ENCODE measurements around the gene SRBD1. TPM values are rescaled to one million over a fixed set of nuclear protein-coding genes. Genes with fewer than 3 reads are reported as not detected.

Gene SRBD1
- total and polyA plus RNA-seq, 2 of the 8 experiments (the other 6 are each of a cell fraction or from before 2014, with no cell fraction given): 4.6 to 20.0 TPM

DNA sequence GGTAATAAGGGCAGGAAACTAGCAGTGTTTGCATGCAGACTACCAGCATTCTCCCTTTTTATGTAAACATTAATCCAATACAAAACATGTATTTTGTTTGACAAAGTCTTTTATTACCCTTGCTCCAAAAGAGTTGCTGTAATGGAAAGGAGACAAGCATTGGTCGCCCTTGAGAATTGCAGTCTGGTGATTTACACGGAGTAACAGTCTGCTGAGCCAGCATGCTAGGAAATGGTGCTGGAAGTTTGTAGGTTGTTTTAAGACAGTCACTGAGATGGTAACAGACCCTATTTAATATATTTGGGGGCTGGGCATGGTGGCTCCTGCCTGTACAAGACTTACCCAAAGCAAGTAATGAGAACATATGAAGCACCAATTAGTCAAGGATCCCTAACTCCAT lies 37.6 kb upstream of the SRBD1 start:
- Histone ChIP-seq H3K23ac (ENCODE audit: insufficient read length) (no peak overlapping the region), H3K27ac (ENCODE audit: low read depth, low read length) (no peak overlapping the region), H3K56ac (replicated peaks; ENCODE audit: insufficient read length, low read depth, low read length) (no peak overlapping the region), H4K20me1 (replicated peaks in 1 of 2; ENCODE audit: control insufficient read depth in 1 of 2, insufficient read depth in 2 of 2, low read length in 2 of 2) (peaks cover 0 to 3% of the 10 kb centered on the region in 2 experiments), H3K27me3 (replicated peaks in 1 of 4; ENCODE audit: control insufficient read depth in 3 of 4, extremely low read depth in 1 of 4, insufficient read depth in 3 of 4, low read length in 3 of 4) (peaks cover 24 to 60% (median 47%) of the 10 kb centered on the region in 4 experiments), H3K4me2 (ENCODE audit: insufficient read depth in 1 of 2, low read depth in 2 of 2, low read length in 2 of 2) (no peak overlapping the region; a peak in 1 of 4 replicates), H3K9ac (replicated peaks in 1 of 4; ENCODE audit: extremely low read depth in 1 of 4, low read depth in 3 of 4, low read length in 3 of 4) (no peak overlapping the region), H2AK5ac (ENCODE audit: low read depth, low read length) (no peak overlapping the region), H2BK5ac (ENCODE audit: low read depth, low read length) (no peak overlapping the region), H3K4me1 (replicated peaks in 1 of 4; ENCODE audit: control insufficient read depth in 3 of 4, insufficient read depth in 4 of 4, low read length in 3 of 4) (peaks cover 2 to 4% (median 3%) of the 10 kb centered on the region in 4 experiments), H2BK20ac (ENCODE audit: low read length) (no peak overlapping the region), H4K5ac (ENCODE audit: insufficient read length, low read depth, low read length) (no peak overlapping the region), H2BK120ac (replicated peaks; ENCODE audit: low read depth, low read length) (no peak overlapping the region), H3K9me3 (ENCODE audit: insufficient read depth in 2 of 2, low read depth in 1 of 2, low read length in 1 of 2) (no peaks in the 10 kb centered on the region), H2BK15ac (ENCODE audit: low read length) (no peak overlapping the region), H3K14ac (ENCODE audit: insufficient read length) (no peak overlapping the region), H3K4me3 (ENCODE audit: extremely low read depth in 1 of 4, insufficient read depth in 2 of 4, low read depth in 3 of 4, low read length in 4 of 4) (no peak overlapping the region), H4K91ac (replicated peaks; ENCODE audit: insufficient read length, low read length) (no peak overlapping the region), H4K8ac (ENCODE audit: extremely low read depth, insufficient read depth, low read length) (no peak overlapping the region), H3K36me3 (ENCODE audit: control insufficient read depth in 2 of 4, insufficient read depth in 4 of 4, low read length in 3 of 4) (no peaks in the 10 kb centered on the region), H2AFZ (ENCODE audit: low read length) (no peak overlapping the region), H3K18ac (ENCODE audit: extremely low read depth, low read length) (no peak overlapping the region), H3K79me1 (ENCODE audit: low read depth, low read length) (no peaks in the 10 kb centered on the region), H3K4ac (replicated peaks; ENCODE audit: insufficient read length, low read depth, low read length) (no peak overlapping the region), H2BK12ac (ENCODE audit: low read depth, low read length) (no peak overlapping the region), H3K23me2 (ENCODE audit: low read depth, low read length) (peaks cover 22% of the 10 kb centered on the region), H3K79me2 (ENCODE audit: control insufficient read depth in 1 of 2, insufficient read depth in 2 of 2, low read length in 2 of 2) (no peaks in the 10 kb centered on the region)
- POLR2A ChIA-PET (ENCODE audit: partially characterized antibody): no interaction called here
- CTCF ChIA-PET (ENCODE audit: partially characterized antibody): interaction anchor here (1.5 kb wide), 1 partner anchor 287 kb away, joined by 4 read pairs; no protein-coding TSS in a partner anchor
- FAIRE-seq (no peak), DNase-seq (ENCODE audit: low read depth in 1 of 2, low spot score in 2 of 2) (no peak)
- no peak for TF ChIP-seq RFX5 (IDR thresholded peaks at IDR 0.05; ENCODE audit: borderline replicate concordance, low read depth, low read length)
- 49% methylated on average over 2 of the region's 2 CpGs; no CpG with 5 or more reads in 1 of the 2 experiments for WGBS, 2 experiments (ENCODE audit: extremely low coverage in 1 of 2, insufficient coverage in 1 of 2, insufficient read length in 1 of 2, insufficient replicate concordance in 2 of 2, low coverage in 1 of 2, low lambda C conversion rate in 2 of 2, missing lambda C conversion rate in 1 of 2)

Measured in H1 (cell line).